GM19043 (cell line): ENCODE results near the gene CBX4.

ENCODE experiments used
- ATAC-seq: cut with Tn5 transposase; IDR thresholded peaks from one replicate; pipeline ENCODE4 v1.9.1; 2021; ENCODE audit warnings: low read depth; ENCODE audit not compliant: unreplicated experiment

The CBX4 gene

GRCh38 chr17:79831265-79832217, 7.7 kb downstream of the CBX4 start:
- no peak for ATAC-seq

GRCh38 chr17:79830763-79831264, 8.4 kb downstream of the CBX4 start:
- no peak for ATAC-seq

GRCh38 chr17:79830303-79830702, 8.9 kb downstream of the CBX4 start:
- ATAC-seq: no peak

DNA sequence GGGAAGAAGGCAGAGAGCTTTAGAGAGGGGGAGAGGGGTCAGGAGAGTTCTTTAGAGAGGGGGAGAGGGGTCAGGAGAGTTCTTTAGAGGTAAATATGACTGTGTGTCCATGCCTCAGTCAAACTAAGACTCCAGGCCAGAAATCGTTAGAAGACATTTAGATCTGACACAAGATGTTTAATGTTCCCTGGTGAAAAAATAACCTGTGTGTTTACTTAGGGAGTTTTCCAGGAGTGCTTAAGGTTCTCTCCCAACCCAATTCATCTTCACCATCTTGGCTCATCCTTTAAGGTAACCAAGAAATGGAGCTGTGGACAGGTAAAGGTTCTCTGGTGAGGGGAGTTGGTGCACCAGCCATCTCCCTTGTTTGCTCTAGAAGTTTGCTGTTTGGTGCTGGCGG, 9.8 kb downstream of the CBX4 start:
- no peak for ATAC-seq

DNA sequence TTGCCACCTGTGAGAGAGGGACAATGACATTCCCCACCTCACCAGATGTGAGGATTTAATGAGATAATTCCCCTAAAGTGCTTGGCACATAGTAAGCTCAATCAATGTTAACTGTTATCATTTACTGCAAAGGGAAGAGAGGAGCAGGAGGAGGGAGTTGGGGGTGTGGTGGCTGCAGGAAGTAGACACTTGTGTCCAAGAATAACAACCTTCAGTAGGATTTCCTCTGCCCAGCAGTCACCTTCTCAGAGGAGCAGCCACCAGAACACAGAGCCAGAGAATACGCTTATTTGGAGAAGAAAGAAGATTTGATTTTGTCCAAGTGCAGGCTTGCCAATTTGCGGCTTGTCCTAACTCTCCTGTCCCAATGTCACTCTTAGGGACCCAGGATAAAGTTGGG, 10.2 kb downstream of the CBX4 start:
- ATAC-seq: no peak

DNA sequence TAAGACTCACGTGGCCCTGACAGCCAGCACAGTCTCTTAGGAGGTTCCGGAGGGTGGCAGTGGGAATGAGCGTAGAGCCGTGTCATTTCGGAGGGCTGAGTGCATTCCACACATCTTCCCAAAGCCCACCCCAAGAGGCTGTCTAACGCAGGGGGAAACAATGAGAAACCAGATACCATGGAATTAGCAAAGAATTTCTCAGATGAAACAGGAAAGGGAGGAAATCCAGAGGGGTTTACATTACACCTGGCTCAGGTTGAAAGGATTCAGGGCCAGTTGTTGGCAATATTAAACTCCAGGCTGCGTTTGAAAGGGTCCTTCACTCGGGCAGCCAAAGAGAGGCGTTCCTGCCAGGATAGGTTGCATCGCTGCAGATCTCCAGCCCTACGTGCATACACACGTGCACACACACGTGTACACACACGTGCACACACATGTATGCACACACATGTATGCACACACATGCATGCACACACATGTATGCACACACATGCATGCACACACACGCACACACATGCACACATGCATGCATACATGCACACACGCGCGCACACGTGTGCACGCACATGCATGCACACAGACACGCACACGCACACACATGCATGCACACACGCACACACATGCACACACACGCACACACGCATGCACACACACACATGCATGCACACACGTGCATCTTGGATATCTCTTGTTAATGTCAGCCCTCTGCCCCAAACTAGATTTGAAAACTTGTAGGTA, 12.2 kb downstream of the CBX4 start:
- ATAC-seq: no peak

GRCh38 chr17:79826204-79826680, 13.0 kb downstream of the CBX4 start:
- ATAC-seq: no peak

DNA sequence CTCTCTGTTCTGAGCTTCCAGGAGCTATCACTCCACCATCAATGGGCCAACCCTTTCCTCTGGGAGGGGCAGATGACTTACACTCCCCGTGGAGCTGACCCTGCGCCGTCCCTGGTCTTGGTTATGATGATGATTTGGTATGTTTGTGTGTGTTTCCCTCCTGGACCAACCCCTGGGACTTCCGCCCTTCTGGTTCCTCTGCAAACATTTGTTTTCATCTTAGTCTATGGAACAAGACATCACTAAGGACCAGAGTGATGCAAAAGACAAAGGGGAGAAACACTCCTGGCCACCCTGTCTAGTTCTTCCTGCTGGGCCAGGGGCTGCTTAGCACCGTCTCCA, 13.7 kb downstream of the CBX4 start:
- no peak for ATAC-seq

- no peak for ATAC-seq
Measured at GRCh38 chr17:79824893-79825579, 14.2 kb downstream of the CBX4 start.

DNA sequence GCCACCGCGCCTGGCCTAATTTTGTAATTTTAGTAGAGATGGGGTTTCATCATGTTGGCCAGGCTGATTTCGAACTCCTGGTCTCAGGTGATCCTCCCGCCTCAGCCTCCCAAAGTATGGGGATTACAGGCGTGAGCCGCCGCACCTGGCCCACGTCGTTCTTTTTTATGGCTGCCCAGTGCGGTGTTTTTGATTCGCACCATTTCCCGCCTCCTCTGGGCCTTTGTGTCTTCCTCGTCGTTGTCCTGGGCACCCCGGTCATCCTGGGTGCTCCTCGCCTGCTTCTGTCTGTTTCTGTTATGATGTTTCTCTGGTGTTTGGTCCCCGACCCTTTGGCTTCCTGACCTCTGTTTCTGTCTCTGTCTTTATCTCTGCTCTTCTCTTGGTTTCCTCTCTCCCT, 15.0 kb downstream of the CBX4 start:
- no peak for ATAC-seq

DNA sequence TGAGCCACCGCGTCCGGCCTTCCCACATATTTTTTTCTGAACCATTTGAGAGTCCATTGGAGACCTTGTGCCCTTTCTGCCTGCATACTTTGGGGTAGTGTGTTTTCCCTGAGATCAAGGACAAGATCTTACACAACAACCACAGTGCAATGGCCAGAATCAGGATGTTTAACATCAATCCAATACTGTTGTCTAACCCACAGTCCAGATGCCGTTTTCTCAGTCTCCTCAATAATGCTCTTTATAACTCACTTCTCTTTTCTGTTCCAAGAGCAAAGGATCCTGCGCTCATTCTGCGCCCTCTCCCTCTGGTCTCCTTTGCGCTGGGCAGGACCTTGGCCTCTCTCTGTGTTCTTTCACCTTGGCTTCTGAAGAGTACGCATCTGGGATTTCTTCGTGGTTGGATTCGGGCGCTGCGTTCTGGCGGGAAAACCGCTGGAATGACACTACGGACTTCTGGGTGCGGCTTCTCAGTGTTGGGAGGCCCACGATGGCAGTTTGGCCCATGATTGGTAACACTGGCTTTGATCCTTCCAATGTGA, 16.6 kb downstream of the CBX4 start:
- no peak for ATAC-seq

- no peak for ATAC-seq
Measured at GRCh38 chr17:79821331-79822095, 17.7 kb downstream of the CBX4 start.

GRCh38 chr17:79820959-79821330, 18.3 kb downstream of the CBX4 start:
- no peak for ATAC-seq

GRCh38 chr17:79819534-79820276, 19.5 kb downstream of the CBX4 start:
- no peak for ATAC-seq

DNA sequence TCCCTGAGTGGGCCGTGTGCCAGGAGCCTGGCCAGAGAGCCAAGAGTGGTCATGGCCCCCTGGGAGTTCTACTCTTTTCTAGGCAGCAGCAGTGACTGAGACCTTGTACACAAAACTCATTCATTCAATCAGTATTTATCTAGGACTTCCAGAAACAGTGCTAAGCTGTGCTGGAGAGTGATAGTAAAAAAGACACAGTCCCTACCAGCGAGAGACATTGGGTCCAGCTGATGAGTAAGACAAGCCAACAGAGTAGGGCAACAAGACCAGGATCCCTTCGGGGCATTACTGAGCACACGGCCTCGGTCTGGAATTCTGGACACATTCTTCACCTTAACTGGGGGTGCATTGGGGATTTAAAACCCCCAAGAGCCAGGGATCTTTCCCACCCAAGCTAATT, 20.2 kb downstream of the CBX4 start:
- ATAC-seq: no peak

- ATAC-seq: no peak
Measured at GRCh38 chr17:79818026-79818758, 21.0 kb downstream of the CBX4 start.

GRCh38 chr17:79815836-79816461, 23.3 kb downstream of the CBX4 start:
- no peak for ATAC-seq
